Measurements from ENCODE around the gene ZNF326.
A peak's percentile ranks its signal among the peaks of the same experiment; 100 is the strongest.
"Not testable (repeated sequence)": the region's sequence is repeated elsewhere in the genome, so short reads cannot be mapped to it uniquely, and the experiment has no call there.

Gene ZNF326

GRCh38 chr1:89999628-90000027 lies 4.7 kb downstream of the ZNF326 start:
- ATAC-seq: no peak
- no peak overlapping the region for H3K27ac Mint-ChIP-seq
- no peaks in the 10 kb centered on the region for H3K9me3 Mint-ChIP-seq
- peaks cover 54% of the 10 kb centered on the region for H3K36me3 Mint-ChIP-seq
- H3K4me1 Mint-ChIP-seq: peaks cover 36% of the 10 kb centered on the region
- H3K4me3 Mint-ChIP-seq: no peak overlapping the region
- DNase-seq (ENCODE audit: low spot score in 2 of 2): no peak

DNA sequence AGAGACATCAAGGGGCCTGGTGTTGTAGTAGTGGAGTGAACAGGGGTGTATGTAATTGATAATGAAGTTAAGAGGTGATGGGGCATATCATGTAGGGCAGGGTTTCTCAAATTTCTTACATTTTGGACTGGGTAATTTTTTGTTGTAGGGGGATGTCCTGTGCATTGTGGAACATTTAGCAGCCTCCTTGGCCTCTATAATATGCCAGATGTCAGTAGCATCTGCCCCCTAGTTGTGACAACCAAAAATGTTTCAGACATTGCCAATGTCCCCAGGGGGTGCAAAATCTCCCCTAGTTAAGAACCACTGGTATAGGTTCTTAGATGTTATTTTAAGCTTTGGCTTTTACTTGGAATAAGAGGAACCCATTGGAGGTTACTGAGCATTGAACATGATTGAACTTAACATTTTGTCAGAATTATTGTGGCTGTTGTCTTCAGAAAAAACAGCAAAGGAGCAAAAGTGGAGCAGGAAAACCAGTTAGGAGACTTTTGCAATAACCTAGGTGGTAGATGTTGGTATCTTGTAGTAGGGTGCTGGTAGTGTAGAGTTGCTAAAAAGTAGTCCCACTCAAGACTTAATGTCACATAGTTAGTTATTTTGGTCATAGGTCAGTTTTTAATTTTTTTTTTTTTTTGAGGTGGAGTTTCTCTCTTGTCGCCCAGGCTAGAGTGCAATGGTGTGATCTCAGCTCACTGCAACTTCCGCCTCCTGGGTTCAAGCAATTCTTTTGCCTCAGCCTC lies 6.2 kb downstream of the ZNF326 start:
- Mint-ChIP-seq H3K9me3 (no peaks in the 10 kb centered on the region), H3K4me1 (peaks cover 36% of the 10 kb centered on the region), H3K4me3 (no peak overlapping the region), H3K36me3 (peaks cover 69% of the 10 kb centered on the region), H3K27ac (no peak overlapping the region)
- no peak for DNase-seq (ENCODE audit: low spot score in 2 of 2)
- peak; percentile 40 for ATAC-seq

GRCh38 chr1:90007979-90008404 lies 13.1 kb downstream of the ZNF326 start:
- DNase-seq (ENCODE audit: low spot score in 2 of 2) (no peak), ATAC-seq (no peak)
- no peaks in the 10 kb centered on the region for H3K9me3 Mint-ChIP-seq
- H3K36me3 Mint-ChIP-seq: peaks cover 92% of the 10 kb centered on the region
- H3K27ac Mint-ChIP-seq: no peak overlapping the region
- H3K4me1 Mint-ChIP-seq: no peaks in the 10 kb centered on the region
- no peak overlapping the region for H3K4me3 Mint-ChIP-seq

GRCh38 chr1:90012300-90012699 lies 17.4 kb downstream of the ZNF326 start:
- no peak for ATAC-seq
- Mint-ChIP-seq H3K9me3 (no peaks in the 10 kb centered on the region), H3K27ac (no peak overlapping the region), H3K36me3 (peaks cover 99% of the 10 kb centered on the region), H3K4me3 (no peak overlapping the region), H3K4me1 (no peaks in the 10 kb centered on the region)
- DNase-seq (ENCODE audit: low spot score in 2 of 2): no peak

- Mint-ChIP-seq H3K4me1 (no peaks in the 10 kb centered on the region), H3K27ac (no peak overlapping the region), H3K36me3 (peaks cover 100% of the 10 kb centered on the region), H3K4me3 (no peak overlapping the region), H3K9me3 (peaks cover 4% of the 10 kb centered on the region)
- DNase-seq (ENCODE audit: low spot score in 2 of 2) (no peak), ATAC-seq (no peak)
These were observed 28.8 kb downstream of the ZNF326 start for GRCh38 chr1:90023691-90024090.

DNA sequence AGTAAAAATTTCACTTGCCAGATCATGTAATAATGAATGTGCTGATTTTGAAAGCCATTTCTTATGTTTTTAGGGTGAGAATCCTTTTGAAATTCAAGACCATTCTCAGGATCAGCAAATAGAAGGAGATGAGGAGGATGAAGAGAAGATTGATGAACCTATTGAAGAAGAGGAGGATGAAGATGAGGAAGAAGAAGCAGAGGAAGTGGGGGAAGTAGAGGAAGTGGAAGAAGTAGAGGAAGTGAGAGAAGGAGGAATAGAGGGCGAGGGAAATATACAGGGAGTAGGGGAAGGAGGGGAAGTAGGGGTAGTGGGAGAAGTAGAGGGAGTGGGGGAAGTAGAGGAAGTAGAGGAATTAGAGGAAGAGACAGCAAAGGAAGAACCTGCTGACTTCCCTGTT lies 32.4 kb downstream of the ZNF326 start:
- ATAC-seq: no peak

GRCh38 chr1:90039652-90040051 lies 44.7 kb downstream of the ZNF326 start:
- no peaks in the 10 kb centered on the region for H3K36me3 Mint-ChIP-seq
- ATAC-seq (no peak), DNase-seq (ENCODE audit: low spot score in 2 of 2) (no peak)
- H3K9me3 Mint-ChIP-seq: no peaks in the 10 kb centered on the region
- no peak overlapping the region for H3K27ac Mint-ChIP-seq
- no peaks in the 10 kb centered on the region for H3K4me1 Mint-ChIP-seq
- H3K4me3 Mint-ChIP-seq: no peak overlapping the region

More for the DNA sequence above, 32.4 kb downstream of the ZNF326 start:
- Mint-ChIP-seq H3K4me1 (no peaks in the 10 kb centered on the region), H3K4me3 (no peak overlapping the region), H3K9me3 (peaks cover 4% of the 10 kb centered on the region), H3K36me3 (peaks cover 98% of the 10 kb centered on the region), H3K27ac (peak overlapping the region; percentile 11)
- no peak for DNase-seq (ENCODE audit: low spot score in 2 of 2)

GRCh38 chr1:90043586-90043985 lies 48.7 kb downstream of the ZNF326 start:
- no peak for DNase-seq (ENCODE audit: low spot score in 2 of 2)
- Mint-ChIP-seq H3K27ac (no peak overlapping the region), H3K9me3 (no peaks in the 10 kb centered on the region), H3K36me3 (no peaks in the 10 kb centered on the region), H3K4me1 (no peaks in the 10 kb centered on the region), H3K4me3 (no peak overlapping the region)
- no peak for ATAC-seq

GRCh38 chr1:90044346-90044745 lies 49.4 kb downstream of the ZNF326 start:
- Mint-ChIP-seq H3K4me3 (no peak overlapping the region), H3K27ac (no peak overlapping the region), H3K36me3 (no peaks in the 10 kb centered on the region), H3K9me3 (no peaks in the 10 kb centered on the region), H3K4me1 (no peaks in the 10 kb centered on the region)
- ATAC-seq (no peak), DNase-seq (ENCODE audit: low spot score in 2 of 2) (no peak)

DNA sequence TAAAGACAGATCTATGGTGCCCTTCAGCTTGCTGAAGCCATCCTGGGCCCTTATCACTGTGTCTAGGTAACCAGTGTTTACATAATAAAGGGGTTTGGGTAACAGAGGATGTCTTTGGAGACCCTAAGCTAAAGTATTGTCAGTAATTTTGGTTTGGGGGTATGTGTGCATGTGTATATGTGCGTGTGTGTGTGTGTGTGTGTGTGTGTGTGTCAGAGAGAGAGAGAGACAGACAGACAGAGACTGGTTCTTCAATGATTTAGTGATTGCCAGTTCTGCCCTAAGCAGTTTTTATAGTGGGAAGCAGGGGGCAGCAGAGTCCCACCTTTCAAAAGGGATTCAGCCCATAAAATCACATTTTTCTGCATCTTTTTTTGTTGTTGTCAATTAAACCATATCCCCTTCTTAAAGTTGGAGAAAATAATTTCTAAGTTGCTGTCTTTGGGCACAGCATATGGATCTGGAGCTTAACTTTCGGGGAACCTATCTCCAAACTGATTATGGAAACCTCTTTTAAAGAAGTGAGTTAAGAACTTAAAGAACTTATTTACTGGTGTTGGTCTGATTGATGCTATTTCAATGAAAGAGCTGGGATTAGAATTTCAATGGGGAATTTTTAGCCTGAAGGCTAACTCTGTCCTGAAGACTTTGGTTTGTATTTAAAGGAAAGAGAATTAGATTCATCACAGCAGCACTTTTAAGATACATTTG lies 51.1 kb downstream of the ZNF326 start:
- H3K9me3 Mint-ChIP-seq: no peaks in the 10 kb centered on the region
- H3K4me3 Mint-ChIP-seq: no peak overlapping the region
- DNase-seq (ENCODE audit: low spot score in 2 of 2) (no peak), ATAC-seq (no peak)
- H3K36me3 Mint-ChIP-seq: no peaks in the 10 kb centered on the region
- no peak overlapping the region for H3K27ac Mint-ChIP-seq
- H3K4me1 Mint-ChIP-seq: no peaks in the 10 kb centered on the region

- H3K4me3 Mint-ChIP-seq: no peak overlapping the region
- H3K27ac Mint-ChIP-seq: no peak overlapping the region
- DNase-seq (ENCODE audit: low spot score in 2 of 2): no peak
- no peaks in the 10 kb centered on the region for H3K9me3 Mint-ChIP-seq
- H3K4me1 Mint-ChIP-seq: no peaks in the 10 kb centered on the region
- no peaks in the 10 kb centered on the region for H3K36me3 Mint-ChIP-seq
- peak; percentile 21 for ATAC-seq
These were observed 51.7 kb downstream of the ZNF326 start for GRCh38 chr1:90046635-90047034.

DNA sequence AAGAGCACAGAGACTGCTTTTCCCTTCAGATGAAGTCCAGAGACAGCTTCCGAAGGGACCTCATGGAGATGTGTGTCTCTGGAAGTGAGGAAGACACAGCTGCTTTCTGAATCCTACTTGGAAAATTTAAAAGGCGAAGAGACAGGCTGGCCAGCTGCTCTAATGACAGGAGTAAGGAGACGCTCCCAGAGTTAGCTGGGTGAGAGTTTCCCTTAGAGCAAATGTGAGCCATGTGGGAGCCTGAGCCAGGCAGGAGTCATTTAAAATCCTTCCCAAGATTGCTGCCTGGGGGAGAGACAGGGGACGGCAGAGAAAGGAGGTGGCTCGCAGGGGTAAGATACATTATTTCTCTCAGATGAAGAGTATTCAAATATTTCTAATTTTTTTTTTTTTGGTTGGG lies 53.1 kb downstream of the ZNF326 start:
- DNase-seq (ENCODE audit: low spot score in 2 of 2): no peak
- Mint-ChIP-seq H3K27ac (peak overlapping the region; percentile 49), H3K36me3 (no peaks in the 10 kb centered on the region), H3K4me1 (no peaks in the 10 kb centered on the region), H3K4me3 (no peak overlapping the region), H3K9me3 (no peaks in the 10 kb centered on the region)
- ATAC-seq: no peak

- H3K9me3 Mint-ChIP-seq; DNase-seq (ENCODE audit: low spot score in 2 of 2); H3K4me1 Mint-ChIP-seq; ATAC-seq; H3K27ac Mint-ChIP-seq; H3K36me3 Mint-ChIP-seq; H3K4me3 Mint-ChIP-seq: not testable (repeated sequence)
These were observed 68.1 kb downstream of the ZNF326 start for GRCh38 chr1:90062700-90063643.

DNA sequence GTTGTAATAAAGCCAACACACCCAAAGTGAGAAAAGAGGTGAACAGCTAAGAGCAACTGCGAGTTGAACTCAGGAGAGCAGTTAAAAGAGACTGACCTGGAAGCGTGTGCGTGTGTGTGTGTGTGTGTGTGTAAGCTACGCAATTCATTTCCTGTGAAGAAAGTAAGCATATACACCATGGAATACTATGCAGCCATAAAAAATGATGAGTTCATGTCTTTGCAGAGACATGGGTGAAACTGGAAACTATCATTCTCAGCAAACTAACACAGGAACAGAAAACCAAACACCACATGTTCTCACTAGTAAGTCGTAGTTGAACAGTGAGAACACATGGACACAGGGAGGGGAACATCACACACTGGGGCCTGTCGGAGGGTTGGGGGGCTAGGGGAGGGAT lies 69.2 kb downstream of the ZNF326 start:
- H3K36me3 Mint-ChIP-seq; DNase-seq (ENCODE audit: low spot score in 2 of 2); ATAC-seq; H3K9me3 Mint-ChIP-seq; H3K4me1 Mint-ChIP-seq; H3K4me3 Mint-ChIP-seq; H3K27ac Mint-ChIP-seq: not testable (repeated sequence)

DNA sequence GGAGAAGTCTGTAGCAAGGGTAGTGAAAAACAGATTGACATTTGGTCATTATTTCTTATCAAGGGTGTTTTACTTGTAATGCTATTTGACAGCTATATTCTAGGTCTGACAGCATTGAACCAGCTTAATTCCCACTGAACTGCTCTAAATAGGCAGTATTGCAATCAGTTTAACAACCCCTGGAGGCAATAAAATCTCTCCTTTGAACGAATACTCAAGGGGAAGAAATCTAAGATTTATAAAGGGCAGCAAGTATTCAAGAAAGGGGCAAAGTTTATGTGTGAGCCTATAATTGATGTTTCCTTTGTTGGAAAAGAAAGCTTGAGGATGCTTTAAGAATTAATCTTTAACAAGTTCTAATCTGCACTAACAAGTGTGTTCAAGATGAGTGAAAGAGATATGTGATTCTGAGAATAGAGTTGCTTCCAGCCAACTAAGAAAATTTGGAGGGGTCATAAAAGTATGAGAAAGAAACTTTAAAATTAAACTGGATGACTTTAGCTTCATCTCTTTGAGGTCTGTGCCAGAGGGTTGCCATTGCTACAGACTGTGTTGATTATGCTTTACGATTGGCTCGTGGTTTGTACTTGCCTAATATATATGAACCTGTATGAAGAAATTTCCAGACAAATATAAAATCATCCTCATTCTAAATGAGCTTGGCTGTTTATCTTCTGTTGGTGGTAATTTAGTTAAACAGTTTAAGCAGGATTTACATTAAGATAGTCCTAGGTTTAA lies 72.5 kb downstream of the ZNF326 start:
- no peak overlapping the region for H3K27ac Mint-ChIP-seq
- H3K9me3 Mint-ChIP-seq: peaks cover 7% of the 10 kb centered on the region
- DNase-seq (ENCODE audit: low spot score in 2 of 2): no peak
- H3K4me1 Mint-ChIP-seq: no peaks in the 10 kb centered on the region
- no peak overlapping the region for H3K4me3 Mint-ChIP-seq
- no peak for ATAC-seq
- no peaks in the 10 kb centered on the region for H3K36me3 Mint-ChIP-seq
